Activated CD4-positive, alpha-beta memory T cell treated with anti-CD3 and anti-CD28 coated beads for 36 hours (primary cell): ENCODE measurements around the gene SPPL2A. TPM values are rescaled to one million over a fixed set of nuclear protein-coding genes. Genes with fewer than 3 reads are reported as not detected.
"Not testable (repeated sequence)": the region's sequence is repeated elsewhere in the genome, so short reads cannot be mapped to it uniquely, and the experiment has no call there.

Experiments
- CTCF ChIA-PET: fragments of 350-600 bp; sonication (Branson Sonifier 250); formaldehyde crosslinking; loops from one replicate; lab custom pipeline; 2021; ENCODE audit warnings: antibody characterized with exemption, inconsistent platforms; lab: Charles Lee
- POLR2A ChIA-PET: fragments of 350-600 bp; sonication (Branson Sonifier 250); formaldehyde crosslinking; loops from one replicate; lab custom pipeline; 2021; ENCODE audit warnings: antibody characterized with exemption; lab: Charles Lee
- DNase-seq: peaks from one replicate; pipeline ENCODE4 v3.0.0-alpha.2; 2020
- H3K27ac Mint-ChIP-seq: one replicate; pipeline ENCODE4 v1.8.0; 2021; ENCODE audit warnings: mixed read lengths
- H3K27me3 Mint-ChIP-seq: one replicate; pipeline ENCODE4 v1.8.0; 2021; ENCODE audit warnings: mixed read lengths
- H3K36me3 Mint-ChIP-seq: one replicate; pipeline ENCODE4 v1.8.0; 2021; ENCODE audit warnings: mixed read lengths
- H3K4me1 Mint-ChIP-seq: one replicate; pipeline ENCODE4 v1.8.0; 2021; ENCODE audit warnings: low read depth, mixed read lengths
- H3K4me3 Mint-ChIP-seq: one replicate; pipeline ENCODE4 v1.8.0; 2021; ENCODE audit warnings: mild to moderate bottlenecking, mixed read lengths
- H3K9me3 Mint-ChIP-seq: one replicate; pipeline ENCODE4 v1.8.0; 2021; ENCODE audit warnings: mixed read lengths
- intact Hi-C: fragments of 100-400 bp; cut with micrococcal nuclease; formaldehyde crosslinking; loops from one replicate; pipeline ENCODE4 v1.15.1; 2023
- total RNA-seq, 2 experiments: library from RNA; stranded (reverse); gene quantifications; one replicate each; pipeline ENCODE4 v1.2.3, GENCODE V29; 2021

SPPL2A gene
- 10 to 100 TPM; 79.9 to 82.1 TPM for total RNA-seq

GRCh38 chr15:50765195-50765967, at the start of gene SPPL2A:
Gene SPPL2A (minus strand): TSS chr15:50765706. CDS start chr15:50765533, 173 bp downstream.
- H3K9me3 Mint-ChIP-seq, result no peaks in the 10 kb centered on the region

GRCh38 chr15:50814634-50815033, 49.1 kb upstream of the SPPL2A start:
- CTCF ChIA-PET, result interaction anchor here (1.0 kb wide), 1 partner anchor 62 kb away, joined by 3 read pairs; no protein-coding TSS in a partner anchor
- Mint-ChIP-seq H3K4me1 (peaks cover under 1% of the 10 kb centered on the region), H3K27me3 (no peaks in the 10 kb centered on the region), H3K4me3 (no peak overlapping the region), H3K9me3 (no peaks in the 10 kb centered on the region), H3K27ac (no peak overlapping the region), H3K36me3 (no peaks in the 10 kb centered on the region)
- intact Hi-C loops, result no loop called here
- POLR2A ChIA-PET, result no interaction called here
- DNase-seq, result no peak

More at GRCh38 chr15:50765195-50765967, at the start of gene SPPL2A:
- ChIA-PET POLR2A (interaction anchor here (0.8 to 3.4 kb wide), 12 partner anchors 9 to 411 kb away, joined by 3 to 14 read pairs (median 6); partner anchors contain the start of genes GABPB1 and TRPM7), CTCF (interaction anchor here (1.2 kb wide), 2 partner anchors 114 to 142 kb away, joined by 3 to 5 read pairs; no protein-coding TSS in a partner anchor)
- Mint-ChIP-seq H3K36me3 (peaks cover 14% of the 10 kb centered on the region), H3K4me1 (peaks cover 56% of the 10 kb centered on the region), H3K27ac (peak within 1 kb of the TSS; percentile 93), H3K4me3 (peak within 1 kb of the TSS; percentile 92), H3K27me3 (no peaks in the 10 kb centered on the region)
- intact Hi-C loops, result loop anchor here (1.0 to 10.0 kb wide), 5 partner anchors 116 to 631 kb away; partner anchors contain the start of gene USP8
- peak; percentile 94 for DNase-seq

GRCh38 chr15:50813865-50814264, 48.4 kb upstream of the SPPL2A start:
- CTCF ChIA-PET, result no interaction called here

GRCh38 chr15:50813089-50813488, 47.6 kb upstream of the SPPL2A start:
- intact Hi-C loops, result no loop called here
- H3K4me3 Mint-ChIP-seq, result no peak overlapping the region
- DNase-seq, result no peak
- ChIA-PET POLR2A (no interaction called here), CTCF (no interaction called here)
- no peaks in the 10 kb centered on the region for H3K27me3 Mint-ChIP-seq
- no peaks in the 10 kb centered on the region for H3K4me1 Mint-ChIP-seq
- no peaks in the 10 kb centered on the region for H3K9me3 Mint-ChIP-seq
- no peaks in the 10 kb centered on the region for H3K36me3 Mint-ChIP-seq
- H3K27ac Mint-ChIP-seq, result no peak overlapping the region

More at GRCh38 chr15:50813865-50814264, 48.4 kb upstream of the SPPL2A start:
- H3K27ac Mint-ChIP-seq, result no peak overlapping the region
- no peaks in the 10 kb centered on the region for H3K36me3 Mint-ChIP-seq
- H3K4me1 Mint-ChIP-seq, result no peaks in the 10 kb centered on the region
- intact Hi-C loops, result no loop called here
- POLR2A ChIA-PET, result no interaction called here
- no peaks in the 10 kb centered on the region for H3K9me3 Mint-ChIP-seq
- H3K27me3 Mint-ChIP-seq, result no peaks in the 10 kb centered on the region
- H3K4me3 Mint-ChIP-seq, result no peak overlapping the region
- no peak for DNase-seq

- H3K9me3 Mint-ChIP-seq, H3K27me3 Mint-ChIP-seq, H3K27ac Mint-ChIP-seq, DNase-seq, H3K4me1 Mint-ChIP-seq, intact Hi-C loops, H3K4me3 Mint-ChIP-seq, H3K36me3 Mint-ChIP-seq, CTCF ChIA-PET: not testable (repeated sequence)
- POLR2A ChIA-PET, result interaction anchor here (0.6 kb wide), 1 partner anchor 48 kb away, joined by 3 read pairs; no protein-coding TSS in a partner anchor
These were observed 46.6 kb upstream of the SPPL2A start for GRCh38 chr15:50812181-50812506.

- CTCF ChIA-PET, intact Hi-C loops, DNase-seq, H3K36me3 Mint-ChIP-seq, H3K4me3 Mint-ChIP-seq, H3K9me3 Mint-ChIP-seq, H3K27ac Mint-ChIP-seq, H3K27me3 Mint-ChIP-seq, H3K4me1 Mint-ChIP-seq: not testable (repeated sequence)
- POLR2A ChIA-PET, result interaction anchor here (0.6 kb wide), 1 partner anchor 47 kb away, joined by 3 read pairs; no protein-coding TSS in a partner anchor
These were observed 46.1 kb upstream of the SPPL2A start for GRCh38 chr15:50811461-50812180.

GRCh38 chr15:50810128-50810527, 44.6 kb upstream of the SPPL2A start:
- DNase-seq, result no peak
- ChIA-PET POLR2A (no interaction called here), CTCF (no interaction called here)
- Mint-ChIP-seq H3K36me3 (no peaks in the 10 kb centered on the region), H3K9me3 (no peaks in the 10 kb centered on the region), H3K4me1 (no peaks in the 10 kb centered on the region), H3K27me3 (no peaks in the 10 kb centered on the region), H3K27ac (no peak overlapping the region), H3K4me3 (no peak overlapping the region)
- intact Hi-C loops, result no loop called here

- H3K9me3 Mint-ChIP-seq, result no peaks in the 10 kb centered on the region
- ChIA-PET POLR2A (no interaction called here), CTCF (no interaction called here)
- no peaks in the 10 kb centered on the region for H3K36me3 Mint-ChIP-seq
- H3K27ac Mint-ChIP-seq, result no peak overlapping the region
- intact Hi-C loops, result no loop called here
- no peaks in the 10 kb centered on the region for H3K4me1 Mint-ChIP-seq
- DNase-seq, result no peak
- no peaks in the 10 kb centered on the region for H3K27me3 Mint-ChIP-seq
- no peak overlapping the region for H3K4me3 Mint-ChIP-seq
These were observed 43.2 kb upstream of the SPPL2A start for GRCh38 chr15:50808728-50809127.

GRCh38 chr15:50803479-50804180, 38.1 kb upstream of the SPPL2A start:
- no peak for DNase-seq
- intact Hi-C loops, result no loop called here
- CTCF ChIA-PET, result no interaction called here
- POLR2A ChIA-PET, result no interaction called here
- H3K27me3 Mint-ChIP-seq, result no peaks in the 10 kb centered on the region
- H3K4me3 Mint-ChIP-seq, result no peak overlapping the region
- H3K9me3 Mint-ChIP-seq, result no peaks in the 10 kb centered on the region
- H3K36me3 Mint-ChIP-seq, result no peaks in the 10 kb centered on the region
- no peak overlapping the region for H3K27ac Mint-ChIP-seq
- H3K4me1 Mint-ChIP-seq, result no peaks in the 10 kb centered on the region

- ChIA-PET CTCF (interaction anchor here (1.3 kb wide), 1 partner anchor 76 kb away, joined by 5 read pairs; no protein-coding TSS in a partner anchor), POLR2A (no interaction called here)
- Mint-ChIP-seq H3K27me3 (no peaks in the 10 kb centered on the region), H3K27ac (no peak overlapping the region), H3K4me3 (no peak overlapping the region), H3K4me1 (no peaks in the 10 kb centered on the region), H3K36me3 (no peaks in the 10 kb centered on the region), H3K9me3 (no peaks in the 10 kb centered on the region)
- intact Hi-C loops, result no loop called here
- DNase-seq, result no peak
These were observed 35.2 kb upstream of the SPPL2A start for GRCh38 chr15:50800715-50801114.

GRCh38 chr15:50798684-50799083, 33.2 kb upstream of the SPPL2A start:
- POLR2A ChIA-PET, result no interaction called here
- no peak for DNase-seq
- intact Hi-C loops, result loop anchor here (10.0 kb wide), 1 partner anchor 74 kb away; no protein-coding TSS in a partner anchor
- Mint-ChIP-seq H3K4me1 (no peaks in the 10 kb centered on the region), H3K4me3 (no peak overlapping the region), H3K36me3 (no peaks in the 10 kb centered on the region), H3K27me3 (no peaks in the 10 kb centered on the region), H3K27ac (no peak overlapping the region), H3K9me3 (no peaks in the 10 kb centered on the region)
- CTCF ChIA-PET, result no interaction called here

- H3K36me3 Mint-ChIP-seq, result no peaks in the 10 kb centered on the region
- intact Hi-C loops, result loop anchor here (10.0 kb wide), 1 partner anchor 73 kb away; no protein-coding TSS in a partner anchor
- ChIA-PET CTCF (no interaction called here), POLR2A (no interaction called here)
- DNase-seq, result no peak
- H3K4me3 Mint-ChIP-seq, result no peak overlapping the region
- no peaks in the 10 kb centered on the region for H3K4me1 Mint-ChIP-seq
- no peaks in the 10 kb centered on the region for H3K27me3 Mint-ChIP-seq
- H3K9me3 Mint-ChIP-seq, result no peaks in the 10 kb centered on the region
- no peak overlapping the region for H3K27ac Mint-ChIP-seq
These were observed 32.4 kb upstream of the SPPL2A start for GRCh38 chr15:50797926-50798325.
